ENCODE measurements around the gene ANKRD40.

Gene ANKRD40

GRCh38 chr17:50672831-50673551 lies 34.7 kb downstream of the ANKRD40 start:
- in situ Hi-C loops (cut with MboI; ENCODE audit: low sequenced_read_pairs), result no loop called here

DNA sequence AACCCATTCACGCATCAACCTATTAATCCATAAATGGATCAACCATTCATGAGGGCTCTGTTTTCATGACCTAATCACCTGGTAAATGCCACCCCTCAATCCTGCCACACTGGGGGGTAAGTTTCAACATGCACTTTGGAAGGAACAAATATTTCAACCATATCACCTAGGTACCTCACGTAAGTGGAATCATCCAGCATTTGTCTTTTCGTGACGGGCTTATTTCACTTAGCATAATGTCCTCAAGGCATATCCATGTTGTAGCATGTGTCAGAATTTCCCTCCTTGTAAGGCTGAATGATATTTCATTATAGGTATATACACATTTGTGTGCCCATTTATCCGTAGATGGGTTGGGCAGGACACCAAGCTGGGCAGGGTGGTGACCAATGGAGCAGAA lies 35.6 kb downstream of the ANKRD40 start:
- in situ Hi-C loops (cut with MboI; ENCODE audit: low sequenced_read_pairs), result no loop called here

GRCh38 chr17:50668838-50669581 lies 38.7 kb downstream of the ANKRD40 start:
- in situ Hi-C loops (cut with MboI; ENCODE audit: low sequenced_read_pairs), result no loop called here

- in situ Hi-C loops (cut with MboI; ENCODE audit: low sequenced_read_pairs), result no loop called here
Measured at GRCh38 chr17:50668025-50668837, 39.5 kb downstream of the ANKRD40 start.

DNA sequence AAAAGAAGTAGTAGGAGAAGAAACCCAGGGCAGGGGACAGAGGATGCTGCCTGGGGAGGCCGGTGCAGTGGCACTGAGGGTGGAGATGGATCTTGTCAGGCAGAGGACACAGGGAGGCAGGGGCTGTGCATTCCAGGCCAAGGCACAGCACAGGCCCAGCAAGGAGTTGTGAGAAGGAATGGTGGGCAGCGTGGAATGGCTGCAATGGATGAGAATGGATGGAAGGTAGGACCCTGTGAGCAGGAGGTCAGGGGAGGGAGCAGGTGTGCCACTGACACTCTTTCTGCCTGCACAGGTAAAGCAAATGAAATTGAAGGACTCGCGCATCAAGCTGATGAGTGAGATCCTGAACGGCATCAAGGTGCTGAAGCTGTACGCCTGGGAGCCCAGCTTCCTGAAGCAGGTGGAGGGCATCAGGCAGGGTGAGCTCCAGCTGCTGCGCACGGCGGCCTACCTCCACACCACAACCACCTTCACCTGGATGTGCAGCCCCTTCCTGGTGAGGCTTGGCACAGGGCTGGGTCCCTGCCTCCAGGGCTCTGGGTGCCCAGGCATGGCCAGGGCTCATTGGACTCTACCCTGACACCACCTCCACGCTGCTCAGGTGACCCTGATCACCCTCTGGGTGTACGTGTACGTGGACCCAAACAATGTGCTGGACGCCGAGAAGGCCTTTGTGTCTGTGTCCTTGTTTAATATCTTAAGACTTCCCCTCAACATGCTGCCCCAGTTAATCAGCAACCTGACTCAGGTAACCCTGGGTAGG lies 40.3 kb downstream of the ANKRD40 start:
- in situ Hi-C loops (cut with MboI; ENCODE audit: low sequenced_read_pairs), result no loop called here

DNA sequence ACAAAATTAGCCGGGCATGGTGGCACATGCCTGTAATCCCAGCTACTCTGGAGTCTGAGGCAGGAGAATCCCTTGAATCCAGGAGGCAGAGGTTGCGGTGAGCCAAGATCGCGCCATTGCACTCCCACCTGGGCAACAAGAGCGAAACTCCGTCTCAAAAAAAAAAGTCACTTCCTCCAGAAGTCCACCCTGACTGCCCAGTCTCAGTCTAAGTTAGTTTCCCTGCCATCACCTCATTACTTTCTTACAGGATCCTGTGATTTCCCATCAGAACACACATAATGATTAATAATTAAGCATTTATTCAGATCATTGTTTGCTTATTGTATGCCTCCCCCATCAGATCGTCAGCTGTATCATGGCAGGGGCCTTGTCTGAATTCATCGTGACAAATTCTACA lies 41.4 kb downstream of the ANKRD40 start:
- in situ Hi-C loops (cut with MboI; ENCODE audit: low sequenced_read_pairs), result no loop called here

DNA sequence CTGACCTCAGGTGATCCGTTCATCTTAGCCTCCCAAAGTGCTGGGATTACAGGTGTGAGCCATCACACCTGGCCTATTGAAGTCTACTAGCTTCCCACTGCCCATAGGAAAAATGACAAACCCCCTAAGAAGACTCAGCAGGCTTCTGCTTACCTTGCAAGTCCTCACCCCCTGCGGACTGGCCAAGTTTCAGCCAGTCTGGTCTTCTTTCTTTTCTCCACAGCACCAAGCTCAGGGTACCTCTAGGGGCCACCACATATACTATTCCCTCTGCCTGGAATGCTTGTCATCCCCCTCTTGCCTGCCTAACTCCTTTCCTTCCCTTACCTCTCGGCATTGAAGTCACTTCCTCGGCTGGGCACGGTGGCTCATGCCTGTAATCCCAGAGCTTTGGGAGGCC lies 41.9 kb downstream of the ANKRD40 start:
- in situ Hi-C loops (cut with MboI; ENCODE audit: low sequenced_read_pairs), result no loop called here

- in situ Hi-C loops (cut with MboI; ENCODE audit: low sequenced_read_pairs), result no loop called here
Measured at GRCh38 chr17:50664788-50665458, 42.8 kb downstream of the ANKRD40 start.

DNA sequence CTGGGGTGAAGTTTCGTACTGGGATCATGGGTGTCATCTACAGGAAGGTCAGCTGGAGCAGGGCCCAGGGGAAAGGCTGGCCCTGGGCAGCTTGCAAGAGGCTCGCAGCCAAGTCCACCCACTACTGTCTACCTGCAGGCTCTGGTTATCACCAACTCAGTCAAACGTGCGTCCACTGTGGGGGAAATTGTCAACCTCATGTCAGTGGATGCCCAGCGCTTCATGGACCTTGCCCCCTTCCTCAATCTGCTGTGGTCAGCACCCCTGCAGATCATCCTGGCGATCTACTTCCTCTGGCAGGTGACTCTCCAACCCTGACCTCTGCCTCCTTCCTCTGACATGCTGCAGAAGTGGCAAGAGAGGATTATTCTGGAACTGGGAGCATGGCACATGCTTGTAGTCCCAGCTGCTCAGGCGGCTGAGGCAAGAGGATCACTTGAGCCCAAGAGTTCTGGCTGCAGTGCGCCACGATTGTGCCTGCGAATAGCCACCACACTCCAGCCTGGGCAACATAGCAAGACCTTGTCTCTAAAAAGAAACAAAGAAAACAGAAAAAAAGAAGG lies 43.8 kb downstream of the ANKRD40 start:
- in situ Hi-C loops (cut with MboI; ENCODE audit: low sequenced_read_pairs), result no loop called here

DNA sequence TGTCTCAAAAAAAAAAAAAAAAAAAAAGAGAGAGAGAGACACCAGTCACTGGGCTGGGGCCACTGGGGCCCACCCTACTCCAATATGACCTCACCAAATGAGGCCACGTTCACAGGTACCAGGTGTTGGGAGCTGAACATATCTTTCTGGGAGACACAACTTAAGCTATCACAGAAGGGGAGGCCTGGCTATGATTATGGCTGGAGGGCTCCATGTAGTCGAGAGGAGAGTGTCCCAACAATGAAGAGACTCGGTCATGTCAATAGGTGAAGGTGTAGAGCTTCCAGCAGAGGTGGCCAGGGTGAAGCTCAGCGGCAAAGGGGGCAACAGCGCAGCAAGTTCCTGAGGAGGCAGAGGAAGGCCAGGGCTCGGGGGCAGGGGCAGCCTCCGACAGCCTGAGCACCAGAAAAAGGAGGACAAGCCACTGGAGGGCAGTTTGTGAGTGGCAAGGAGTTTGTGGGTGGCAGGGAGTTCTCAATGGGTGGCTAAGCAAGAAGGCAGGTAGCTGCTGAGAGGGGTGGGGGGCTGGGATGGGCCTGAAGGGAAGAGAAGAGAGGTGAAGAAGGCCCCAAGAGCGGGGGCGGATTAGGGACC lies 45.0 kb downstream of the ANKRD40 start:
- in situ Hi-C loops (cut with MboI; ENCODE audit: low sequenced_read_pairs), result no loop called here

- in situ Hi-C loops (cut with MboI; ENCODE audit: low sequenced_read_pairs), result no loop called here
Measured at GRCh38 chr17:50661795-50662391, 45.8 kb downstream of the ANKRD40 start.

GRCh38 chr17:50661348-50661747 lies 46.4 kb downstream of the ANKRD40 start:
- in situ Hi-C loops (cut with MboI; ENCODE audit: low sequenced_read_pairs), result no loop called here

- in situ Hi-C loops (cut with MboI; ENCODE audit: low sequenced_read_pairs), result no loop called here
Measured at GRCh38 chr17:50660887-50661345, 46.8 kb downstream of the ANKRD40 start.

DNA sequence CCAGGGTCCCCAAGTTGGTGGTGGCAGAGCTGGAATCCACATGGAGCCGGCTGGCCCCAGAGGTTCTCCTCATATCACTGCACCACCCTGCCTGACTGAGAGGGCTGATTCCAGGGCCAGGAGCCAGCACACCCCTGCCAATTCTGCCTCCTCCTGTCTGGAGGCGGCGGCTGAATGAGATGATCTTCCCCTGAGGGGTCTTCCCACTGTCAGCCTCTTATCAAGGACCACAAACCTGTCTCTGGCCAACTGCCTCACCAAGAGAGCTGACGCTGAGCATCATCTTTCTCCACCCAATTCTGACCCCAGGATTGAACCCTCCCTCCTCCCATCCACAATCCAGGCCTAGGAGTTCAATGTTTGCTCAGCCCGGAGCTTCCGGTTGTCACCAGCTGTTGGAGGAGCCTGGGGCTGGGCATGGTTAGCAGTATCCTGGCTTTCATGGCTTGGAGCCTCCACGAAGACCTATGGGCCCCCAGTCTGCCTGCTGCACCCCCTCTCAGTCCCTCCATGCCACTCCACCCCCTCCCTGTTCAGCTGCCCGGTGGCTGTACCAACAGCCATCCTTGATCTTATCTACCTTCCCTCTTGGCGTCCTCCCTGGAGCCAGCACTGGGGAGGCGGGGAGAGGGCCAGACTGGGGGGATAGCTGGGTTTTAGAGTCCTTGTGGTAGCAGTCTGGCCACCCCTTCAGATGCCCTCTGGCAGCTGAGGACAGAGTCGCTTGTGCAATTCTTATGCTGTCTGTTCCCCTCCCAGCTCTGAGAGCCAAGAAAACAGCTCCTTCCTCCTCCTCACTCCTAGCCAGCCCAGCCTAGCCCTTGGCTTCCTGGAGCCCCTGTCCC lies 47.5 kb downstream of the ANKRD40 start:
- in situ Hi-C loops (cut with MboI; ENCODE audit: low sequenced_read_pairs), result no loop called here

GRCh38 chr17:50659179-50659578 lies 48.5 kb downstream of the ANKRD40 start:
- in situ Hi-C loops (cut with MboI; ENCODE audit: low sequenced_read_pairs), result no loop called here

GRCh38 chr17:50658616-50659015 lies 49.1 kb downstream of the ANKRD40 start:
- in situ Hi-C loops (cut with MboI; ENCODE audit: low sequenced_read_pairs), result no loop called here

DNA sequence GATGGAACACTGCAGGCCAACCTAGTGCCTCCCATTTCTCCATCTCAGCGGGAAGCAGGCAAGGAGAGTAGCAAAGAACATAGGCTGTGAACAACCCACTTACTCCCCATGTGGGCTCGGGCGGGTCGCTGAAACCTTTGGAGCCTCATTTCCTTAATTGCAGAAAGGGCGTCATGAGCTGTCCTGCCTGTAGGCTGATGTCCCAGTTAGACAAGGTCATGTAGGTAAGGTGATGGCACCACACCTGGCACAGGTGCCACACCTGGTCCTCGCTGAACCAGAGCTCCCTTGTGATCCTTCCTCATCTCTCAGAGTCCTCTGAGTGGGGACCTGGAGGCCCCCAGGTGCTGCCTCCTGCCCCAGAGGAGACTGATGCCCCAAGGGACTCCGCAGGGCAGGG lies 50.1 kb downstream of the ANKRD40 start:
- in situ Hi-C loops (cut with MboI; ENCODE audit: low sequenced_read_pairs), result no loop called here

GRCh38 chr17:50657054-50657453 lies 50.7 kb downstream of the ANKRD40 start:
- in situ Hi-C loops (cut with MboI; ENCODE audit: low sequenced_read_pairs), result no loop called here
